NCI-H446 treated with DMSO at 0.1 percent for 48 hours (cell line): ENCODE results near the gene LONP2.
"Not testable (repeated sequence)": the region's sequence is repeated elsewhere in the genome, so short reads cannot be mapped to it uniquely, and the experiment has no call there.

Experiments used
- DNase-seq: peaks from one replicate; lab custom pipeline; 2025; lab: John Stamatoyannopoulos, UW

Gene LONP2

GRCh38 chr16:48291303-48291702 lies 47.2 kb downstream of the LONP2 start:
- no peak for DNase-seq

GRCh38 chr16:48291754-48292153 lies 47.7 kb downstream of the LONP2 start:
- DNase-seq, result no peak

- DNase-seq, result no peak
These were observed 48.4 kb downstream of the LONP2 start for GRCh38 chr16:48292452-48292851.

- no peak for DNase-seq
These were observed 50.6 kb downstream of the LONP2 start for GRCh38 chr16:48294724-48295123.

DNA sequence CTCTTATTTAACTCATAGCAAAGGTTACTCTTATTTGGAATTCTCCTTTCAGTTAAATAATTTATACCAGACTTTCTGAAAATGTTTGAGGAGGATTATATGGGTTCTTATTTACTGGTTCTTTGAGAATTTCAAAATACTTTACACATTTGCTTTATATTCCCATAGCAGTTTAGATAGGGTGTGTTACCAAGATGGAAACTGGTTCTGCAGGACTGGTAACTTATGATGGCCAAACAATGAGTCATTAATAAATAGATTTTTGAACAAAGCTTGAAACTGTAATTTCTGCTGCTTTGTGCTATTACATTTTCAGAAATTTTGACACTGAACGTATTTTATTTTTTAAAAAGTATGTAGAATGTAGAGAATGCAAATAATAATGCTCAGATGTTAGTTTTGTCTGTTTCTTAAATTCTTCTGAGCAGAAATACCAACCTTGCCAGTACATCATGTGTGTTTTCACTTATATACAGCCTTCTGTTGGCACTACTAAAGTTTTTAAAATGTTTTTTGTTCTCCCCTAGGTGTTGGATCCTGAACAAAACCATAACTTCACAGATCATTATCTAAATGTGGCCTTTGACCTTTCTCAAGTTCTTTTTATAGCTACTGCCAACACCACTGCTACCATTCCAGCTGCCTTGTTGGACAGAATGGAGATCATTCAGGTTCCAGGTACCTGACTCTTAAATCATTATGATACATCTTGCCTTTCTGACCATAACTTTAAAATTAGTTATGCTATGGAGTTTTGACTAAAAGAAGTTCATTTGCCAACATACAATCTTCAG lies 51.6 kb downstream of the LONP2 start:
- no peak for DNase-seq

- no peak for DNase-seq
These were observed 55.4 kb downstream of the LONP2 start for GRCh38 chr16:48299471-48299870.

GRCh38 chr16:48300391-48300856 lies 56.3 kb downstream of the LONP2 start:
- DNase-seq, result no peak

DNA sequence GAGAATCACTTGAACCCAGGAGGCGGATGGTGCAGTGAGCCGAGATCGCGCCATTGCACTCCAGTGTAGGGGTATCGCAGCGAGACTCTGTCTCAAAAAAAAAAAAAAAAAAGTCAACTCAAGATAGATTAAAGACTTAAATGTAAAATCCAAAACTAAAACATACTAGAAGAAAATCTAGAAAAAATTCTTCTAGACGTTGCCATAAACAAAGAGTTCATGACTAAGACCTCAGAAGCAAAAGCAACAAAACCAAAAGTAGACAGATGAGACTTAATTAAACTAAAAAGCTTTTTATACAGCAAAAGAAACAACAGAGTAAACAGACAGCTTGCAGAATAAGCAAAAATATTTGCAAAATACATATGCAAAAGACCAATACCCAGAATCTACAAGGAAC lies 64.4 kb downstream of the LONP2 start:
- DNase-seq, result no peak

DNA sequence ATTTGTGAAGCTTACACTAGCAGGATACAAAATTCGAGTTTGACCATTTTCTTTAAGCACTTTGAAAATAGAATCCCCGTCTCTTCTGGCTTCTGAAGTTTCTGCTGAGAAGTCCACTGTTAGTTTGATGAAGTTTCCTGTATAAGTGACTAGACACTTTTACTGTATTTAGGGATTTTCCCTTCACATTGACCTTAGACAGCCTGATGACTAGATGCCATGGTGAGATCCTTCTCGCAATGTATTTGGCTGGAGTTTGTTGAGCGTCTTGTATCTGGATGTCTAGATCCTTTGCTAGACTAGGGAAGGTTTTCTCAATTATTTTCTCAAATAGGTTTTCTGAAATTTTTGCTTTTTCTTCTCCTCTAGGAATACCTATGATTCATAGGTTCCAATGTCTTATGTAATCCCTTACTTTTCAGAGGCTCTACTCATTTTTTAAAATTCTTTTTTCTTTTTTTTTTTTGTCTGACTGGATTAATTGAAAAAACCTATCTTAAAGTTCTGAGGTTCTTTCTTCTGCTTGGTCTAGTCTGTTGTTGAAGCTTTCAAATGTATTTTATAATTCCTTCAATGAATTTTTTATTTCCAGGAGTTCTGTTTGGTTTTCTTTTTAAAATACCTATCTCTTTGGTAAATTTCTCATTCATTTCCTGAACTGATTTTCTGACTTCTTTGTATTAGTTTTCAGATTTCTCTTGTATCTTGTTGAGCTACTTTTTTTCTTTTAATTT lies 67.0 kb downstream of the LONP2 start:
- no peak for DNase-seq

DNA sequence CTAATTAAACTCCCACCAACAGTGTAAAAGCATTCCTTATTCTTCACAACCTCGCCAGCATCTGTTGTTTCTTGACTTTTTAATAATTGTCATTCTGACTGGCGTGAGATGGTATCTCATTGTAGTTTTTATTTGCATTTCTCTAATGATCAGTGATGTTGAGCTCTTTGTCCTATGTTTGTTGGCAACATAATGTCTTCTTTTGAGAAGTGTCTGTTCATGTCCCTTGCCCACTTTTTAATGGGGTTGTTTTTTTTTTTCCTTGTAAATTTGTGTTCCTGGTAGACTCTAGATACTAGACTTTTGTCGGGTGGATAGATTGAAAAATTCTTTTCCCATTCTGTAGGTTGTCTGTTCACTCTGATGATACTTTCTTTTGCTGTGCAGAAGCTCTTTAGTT lies 69.8 kb downstream of the LONP2 start:
- not testable (repeated sequence) for DNase-seq

DNA sequence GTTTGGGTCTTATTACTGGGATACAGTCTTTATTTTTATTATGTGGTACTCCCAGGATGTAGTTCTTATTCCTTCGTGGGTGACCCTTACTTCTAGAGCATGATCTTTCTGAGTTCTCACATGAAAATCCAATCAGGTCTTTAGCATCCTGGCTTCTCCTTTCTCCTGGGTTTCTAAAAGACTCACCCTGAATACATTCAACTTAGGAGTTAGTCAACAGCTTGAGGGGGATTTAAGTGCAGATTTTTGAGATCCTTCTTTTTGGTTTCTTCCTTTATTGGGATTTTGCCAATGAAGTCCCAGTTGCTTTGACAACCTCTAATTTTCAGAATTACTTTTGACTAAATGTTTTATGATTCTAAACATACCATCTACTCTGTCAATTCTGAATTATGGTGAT lies 72.9 kb downstream of the LONP2 start:
- no peak for DNase-seq

DNA sequence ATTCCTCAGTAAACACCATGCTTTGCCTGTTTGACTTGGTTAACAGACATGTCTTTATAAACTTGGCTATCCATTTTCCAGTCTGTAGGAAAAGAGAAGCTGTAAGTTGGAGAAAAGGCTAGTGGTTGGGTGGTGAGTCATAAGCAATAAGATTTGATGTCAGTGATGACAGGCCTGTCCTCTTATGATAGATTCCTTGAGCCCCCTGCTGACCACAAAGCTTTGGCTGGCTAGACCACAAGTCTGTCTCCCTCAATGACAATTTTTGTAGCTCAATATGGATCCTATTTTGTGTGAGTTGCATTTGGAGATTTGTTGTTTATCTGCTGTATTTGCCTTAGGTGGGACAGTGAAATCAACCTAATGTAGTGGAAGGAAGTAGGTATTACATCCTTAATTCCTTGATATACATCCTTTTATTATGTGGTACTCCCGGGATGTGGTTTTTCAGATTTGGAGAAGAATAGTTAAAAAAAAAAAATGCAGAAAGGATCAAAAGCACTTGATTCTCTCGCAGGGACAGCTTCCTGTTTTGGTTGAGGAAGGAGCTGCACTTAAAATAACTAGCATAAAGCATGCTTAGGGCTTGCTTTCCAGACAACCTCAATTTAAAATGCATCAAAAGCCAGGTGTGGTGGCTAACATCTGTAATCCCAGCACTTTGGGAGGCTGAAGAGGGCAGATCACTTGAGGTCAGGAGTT lies 73.7 kb downstream of the LONP2 start:
- DNase-seq, result no peak

DNA sequence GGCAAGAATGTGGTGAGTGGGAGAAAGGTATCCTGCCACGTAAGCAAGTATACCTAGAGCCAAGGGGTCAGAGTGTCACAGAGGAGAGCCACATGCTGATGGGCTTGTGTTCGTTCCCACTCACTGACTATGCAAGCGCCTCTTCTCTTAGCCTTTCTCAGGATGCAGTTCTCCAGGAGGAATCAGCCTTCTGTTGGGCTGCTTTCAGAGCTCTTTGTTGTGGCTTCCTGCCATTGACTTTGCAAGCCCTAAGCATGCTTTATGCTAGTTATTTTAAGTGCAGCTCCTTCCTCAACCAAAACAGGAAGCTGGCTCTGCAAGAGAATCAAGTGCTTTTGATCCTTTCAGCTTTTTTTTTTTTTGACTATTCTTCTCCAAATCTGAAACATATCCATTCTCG lies 74.5 kb downstream of the LONP2 start:
- DNase-seq, result no peak

DNA sequence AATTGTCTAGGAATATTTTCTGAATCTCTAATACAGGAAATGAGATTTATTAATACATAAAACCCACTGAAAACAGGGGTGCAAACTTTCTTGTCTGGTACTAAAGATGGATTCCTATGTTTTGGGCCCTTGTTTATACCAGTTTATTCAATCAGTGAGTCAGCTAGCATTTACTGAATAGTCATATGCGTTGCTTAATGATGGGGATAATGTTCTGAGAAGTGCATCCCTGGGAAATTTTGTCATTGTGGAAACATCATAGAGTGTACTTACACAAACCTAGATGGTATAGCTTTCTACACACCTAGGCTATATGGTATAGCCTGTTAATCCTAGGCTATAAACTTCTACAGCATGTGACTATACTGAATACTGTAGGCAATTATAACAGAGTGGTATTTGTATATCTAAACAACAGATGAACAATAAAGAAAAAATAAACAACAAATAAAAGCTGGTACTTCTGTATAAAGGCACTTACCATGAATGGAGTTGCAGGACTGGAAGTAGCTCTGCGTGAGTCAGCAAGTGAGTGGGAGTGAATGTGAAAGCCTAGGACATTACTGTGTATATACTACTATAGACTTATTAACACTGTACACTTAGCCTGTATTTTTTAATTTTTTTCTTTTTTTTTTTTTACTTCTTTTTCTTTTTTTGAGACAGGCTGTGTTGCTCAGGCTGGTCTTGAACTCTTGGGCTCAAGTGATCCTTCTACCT lies 77.4 kb downstream of the LONP2 start:
- no peak for DNase-seq

GRCh38 chr16:48323783-48324775 lies 80.0 kb downstream of the LONP2 start:
- DNase-seq, result no peak

GRCh38 chr16:48326915-48327314 lies 82.8 kb downstream of the LONP2 start:
- DNase-seq, result no peak

- DNase-seq, result no peak
These were observed 85.0 kb downstream of the LONP2 start for GRCh38 chr16:48329138-48329537.

- DNase-seq, result peak; percentile 25
These were observed 86.2 kb downstream of the LONP2 start for GRCh38 chr16:48330189-48330840.

GRCh38 chr16:48330841-48331192 lies 86.7 kb downstream of the LONP2 start:
- DNase-seq, result no peak

GRCh38 chr16:48332978-48333377 lies 88.9 kb downstream of the LONP2 start:
- DNase-seq, result no peak
